HG02763 (cell line): ENCODE results near the gene ACKR1.

ENCODE experiments used
- ATAC-seq: cut with Tn5 transposase; IDR thresholded peaks from one replicate; pipeline ENCODE4 v1.9.1; 2021; ENCODE audit warnings: mild to moderate bottlenecking, moderate library complexity; ENCODE audit not compliant: unreplicated experiment

Gene ACKR1

GRCh38 chr1:159218649-159219636 lies 14.3 kb downstream of the ACKR1 start:
- ATAC-seq = no peak

- ATAC-seq = no peak
Measured at GRCh38 chr1:159222075-159222865, 17.6 kb downstream of the ACKR1 start.

- ATAC-seq = no peak
Measured at GRCh38 chr1:159223004-159223403, 18.3 kb downstream of the ACKR1 start.

GRCh38 chr1:159228554-159228953 lies 23.9 kb downstream of the ACKR1 start:
- no peak for ATAC-seq

- no peak for ATAC-seq
Measured at GRCh38 chr1:159229260-159229885, 24.7 kb downstream of the ACKR1 start.

GRCh38 chr1:159229896-159230295 lies 25.2 kb downstream of the ACKR1 start:
- ATAC-seq = no peak

GRCh38 chr1:159239551-159240220 lies 35.0 kb downstream of the ACKR1 start:
- ATAC-seq = peak; percentile 66

- ATAC-seq = no peak
Measured at GRCh38 chr1:159247266-159247665, 42.6 kb downstream of the ACKR1 start.

GRCh38 chr1:159248311-159248710 lies 43.6 kb downstream of the ACKR1 start:
- ATAC-seq = no peak

- no peak for ATAC-seq
Measured at GRCh38 chr1:159250638-159251216, 46.1 kb downstream of the ACKR1 start.
